AG04449 (cell line): ENCODE measurements around the gene CTNNBL1.

Source experiments
- CTCF ChIA-PET: fragments of 350-600 bp; formaldehyde crosslinking; extraction: SDS; loops from one replicate; lab custom pipeline; 2021; ENCODE audit warnings: antibody characterized with exemption; lab: Yijun Ruan, JAX
- POLR2A ChIA-PET: fragments of 400-600, 350-600 bp; formaldehyde crosslinking; extraction: SDS; loops from one replicate; lab custom pipeline; 2020; ENCODE audit warnings: antibody characterized with exemption, inconsistent platforms; lab: Yijun Ruan, JAX
- DNase-seq: peaks from one replicate; pipeline ENCODE4 v3.0.0-alpha.2; 2010; ENCODE audit warnings: low read depth, low spot score
- H3K4me3 ChIP-seq: 2 replicates; pipeline ENCODE4 v1.5.1; 2011; ENCODE audit warnings: low read depth, mild to moderate bottlenecking, control low read depth, low read length
- TF ChIP-seq, protein P1 (sequence below): IDR thresholded peaks from one replicate; pipeline ENCODE4 v1.5.1; 2011; ENCODE audit warnings: mild to moderate bottlenecking, moderate library complexity, low read length, control low read depth, inconsistent platforms; ENCODE audit not compliant: insufficient read depth; ENCODE audit errors: missing control alignments

Gene CTNNBL1

DNA sequence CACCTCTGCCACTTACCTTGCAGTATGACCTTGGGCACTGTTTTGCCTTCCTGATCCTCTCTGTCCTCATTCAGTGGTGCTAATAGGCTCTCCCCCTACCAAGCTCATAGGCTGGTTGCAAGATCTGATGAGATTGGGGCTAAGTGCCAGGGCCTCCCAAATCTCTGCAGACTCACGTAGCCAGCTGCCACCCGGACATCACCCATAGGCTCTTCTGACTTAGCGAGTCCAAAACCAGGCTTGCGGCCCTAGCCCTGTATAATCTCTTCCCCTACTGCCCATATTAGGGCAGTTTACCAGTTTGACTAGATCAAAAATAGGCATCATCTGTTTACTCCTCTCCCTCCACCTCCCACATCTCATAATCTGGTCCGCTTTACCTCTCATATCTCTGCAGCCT, 154.9 kb downstream of the CTNNBL1 start:
- TF ChIP-seq, protein P1, sequence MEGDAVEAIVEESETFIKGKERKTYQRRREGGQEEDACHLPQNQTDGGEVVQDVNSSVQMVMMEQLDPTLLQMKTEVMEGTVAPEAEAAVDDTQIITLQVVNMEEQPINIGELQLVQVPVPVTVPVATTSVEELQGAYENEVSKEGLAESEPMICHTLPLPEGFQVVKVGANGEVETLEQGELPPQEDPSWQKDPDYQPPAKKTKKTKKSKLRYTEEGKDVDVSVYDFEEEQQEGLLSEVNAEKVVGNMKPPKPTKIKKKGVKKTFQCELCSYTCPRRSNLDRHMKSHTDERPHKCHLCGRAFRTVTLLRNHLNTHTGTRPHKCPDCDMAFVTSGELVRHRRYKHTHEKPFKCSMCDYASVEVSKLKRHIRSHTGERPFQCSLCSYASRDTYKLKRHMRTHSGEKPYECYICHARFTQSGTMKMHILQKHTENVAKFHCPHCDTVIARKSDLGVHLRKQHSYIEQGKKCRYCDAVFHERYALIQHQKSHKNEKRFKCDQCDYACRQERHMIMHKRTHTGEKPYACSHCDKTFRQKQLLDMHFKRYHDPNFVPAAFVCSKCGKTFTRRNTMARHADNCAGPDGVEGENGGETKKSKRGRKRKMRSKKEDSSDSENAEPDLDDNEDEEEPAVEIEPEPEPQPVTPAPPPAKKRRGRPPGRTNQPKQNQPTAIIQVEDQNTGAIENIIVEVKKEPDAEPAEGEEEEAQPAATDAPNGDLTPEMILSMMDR = no peak
- no peak for DNase-seq
- ChIA-PET POLR2A (no interaction called here), CTCF (no interaction called here)
- no peak overlapping the region for H3K4me3 ChIP-seq

DNA sequence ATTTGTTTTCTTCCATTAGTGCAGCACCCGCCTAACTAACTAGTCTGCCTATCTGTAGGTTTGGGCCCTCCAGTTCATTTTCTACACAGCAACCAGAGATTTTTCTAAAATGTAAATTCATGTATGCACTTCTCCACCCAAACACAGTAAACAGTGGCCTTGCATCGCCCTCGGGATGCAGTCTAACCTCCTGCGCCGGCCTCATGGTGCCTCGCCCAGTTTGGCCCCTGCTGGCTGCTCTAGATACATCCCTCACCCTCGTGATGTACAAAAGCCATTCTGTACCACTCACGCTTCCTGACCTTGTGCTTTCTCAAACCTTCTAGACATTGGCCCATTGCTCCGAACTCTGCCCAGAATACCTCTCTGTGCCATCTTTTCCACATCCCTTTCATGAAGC, 155.3 kb downstream of the CTNNBL1 start:
- DNase-seq = no peak
- no peak overlapping the region for H3K4me3 ChIP-seq
- ChIA-PET POLR2A (no interaction called here), CTCF (no interaction called here)
- TF ChIP-seq, protein P1 = no peak

GRCh38 chr20:37849566-37849965, 155.7 kb downstream of the CTNNBL1 start:
- ChIA-PET POLR2A (no interaction called here), CTCF (no interaction called here)
- no peak for DNase-seq
- H3K4me3 ChIP-seq = no peak overlapping the region
- TF ChIP-seq, protein P1 = no peak

GRCh38 chr20:37850036-37850592, 156.3 kb downstream of the CTNNBL1 start:
- DNase-seq = no peak
- TF ChIP-seq, protein P1 = no peak
- H3K4me3 ChIP-seq = no peak overlapping the region
- ChIA-PET POLR2A (no interaction called here), CTCF (interaction anchor here (1.0 kb wide), 1 partner anchor 21 kb away, joined by 3 read pairs; no protein-coding TSS in a partner anchor)

DNA sequence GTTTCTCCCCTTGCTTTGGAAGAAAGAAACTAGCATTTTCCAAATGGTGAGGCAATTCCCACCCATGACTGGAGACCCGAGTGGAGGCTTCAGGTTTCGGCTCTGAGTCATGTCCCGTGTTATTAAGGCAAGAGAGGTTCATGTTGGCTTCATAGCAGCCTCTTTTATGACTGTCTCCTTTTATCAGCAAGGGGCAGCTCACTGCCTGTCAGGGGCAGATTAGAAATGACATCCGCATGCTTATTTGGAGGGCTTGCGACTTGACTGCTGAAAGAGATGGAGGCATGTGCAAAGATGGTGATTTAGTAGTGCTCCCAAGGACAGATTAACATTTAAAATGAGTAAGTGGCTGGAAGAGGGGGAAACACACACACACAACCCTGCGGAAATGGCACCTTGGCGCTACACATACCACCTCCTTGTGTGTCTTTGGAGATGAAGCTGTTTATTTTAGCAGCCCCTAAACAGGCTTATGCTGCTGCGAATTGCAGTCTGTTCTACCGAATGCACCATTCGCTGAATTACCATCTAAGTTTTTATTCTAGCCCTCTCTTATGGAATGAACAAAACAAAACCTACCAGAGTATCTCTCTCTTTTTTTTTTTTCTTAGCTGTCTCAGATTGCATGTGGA, 157.0 kb downstream of the CTNNBL1 start:
- ChIA-PET POLR2A (no interaction called here), CTCF (interaction anchor here (1.0 kb wide), 1 partner anchor 21 kb away, joined by 3 read pairs; no protein-coding TSS in a partner anchor)
- H3K4me3 ChIP-seq = no peak overlapping the region
- no peak for DNase-seq
- TF ChIP-seq, protein P1 = no peak

DNA sequence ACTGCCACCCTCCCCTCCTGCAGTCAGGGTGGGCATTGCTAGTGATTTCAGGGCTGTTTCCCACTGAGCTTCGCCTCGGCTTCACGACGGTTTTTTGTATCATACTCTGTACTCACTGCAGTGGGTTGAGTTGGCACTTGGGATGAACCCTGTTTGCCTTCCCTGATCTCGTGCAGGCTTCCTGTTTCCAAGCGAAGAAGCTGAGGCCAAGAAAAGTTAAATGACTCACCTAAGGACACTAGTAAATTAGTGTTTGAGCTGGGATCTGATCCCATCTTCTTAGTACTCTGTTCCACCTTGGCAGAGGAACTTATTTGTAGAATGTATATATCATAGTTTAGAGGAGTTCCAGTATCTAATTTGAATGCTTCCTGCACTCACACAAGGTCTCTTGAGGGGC, 158.8 kb downstream of the CTNNBL1 start:
- ChIA-PET POLR2A (no interaction called here), CTCF (interaction anchor here (1.5 kb wide), 1 partner anchor 368 kb away, joined by 4 read pairs; no protein-coding TSS in a partner anchor)
- H3K4me3 ChIP-seq = no peak overlapping the region
- no peak for DNase-seq
- TF ChIP-seq, protein P1 = no peak
